Left ventricle myocardium inferior (tissue), 1 donor: ENCODE data around the gene HIPK3. TPM values are rescaled to one million over a fixed set of nuclear protein-coding genes. Genes with fewer than 3 reads are reported as not detected.
A peak's percentile ranks its signal among the peaks of the same experiment; 100 is the strongest.

Experiments used
- DNase-seq: peaks from one replicate; pipeline ENCODE4 v3.0.0-alpha.2; 2020
- H3K27ac ChIP-seq: fragments of 200-600 bp; replicated peaks from 2 replicates; pipeline ENCODE4 v1.8.0; 2021
- H3K27me3 ChIP-seq: fragments of 200-600 bp; 2 replicates; pipeline ENCODE4 v1.8.0; 2021; ENCODE audit warnings: low read depth
- H3K36me3 ChIP-seq: fragments of 200-600 bp; 2 replicates; pipeline ENCODE4 v1.8.0; 2021
- H3K4me1 ChIP-seq: fragments of 200-600 bp; 2 replicates; pipeline ENCODE4 v1.8.0; 2021
- H3K4me3 ChIP-seq: fragments of 200-600 bp; 2 replicates; pipeline ENCODE4 v1.8.0; 2021; ENCODE audit warnings: mild to moderate bottlenecking, moderate library complexity
- H3K9me3 ChIP-seq: fragments of 200-600 bp; replicated peaks from 2 replicates; pipeline ENCODE4 v1.8.0; 2021
- CTCF ChIP-seq: fragments of 200-600 bp; IDR thresholded peaks from 2 replicates; pipeline ENCODE4 v1.8.0; 2021; ENCODE audit warnings: antibody characterized with exemption, mild to moderate bottlenecking, borderline replicate concordance
- intact Hi-C: fragments of 100-400 bp; cut with micrococcal nuclease; formaldehyde crosslinking; loops from one replicate; pipeline ENCODE4 v1.11.0; 2022
- total RNA-seq: library from RNA; stranded (reverse); fragmentation: NEBNext Ultra II Directional; extraction: Animal tissue kit (Norgen Biotek cat#: 25700); gene quantifications from one replicate; pipeline ENCODE4 v1.2.1, GENCODE V29; 2021
- donor health status: DM: no; HTN: yes; CAD: no; lungs with severe emphysema.

HIPK3 gene
- total RNA-seq, 1 donor from 2014 or later, result 247 TPM

GRCh38 chr11:33269822-33270221, 12.6 kb downstream of the HIPK3 start:
- Histone ChIP-seq H3K36me3 (peaks cover 3% of the 10 kb centered on the region), H3K4me3 (no peak overlapping the region), H3K9me3 (no peaks in the 10 kb centered on the region), H3K27ac (peak overlapping the region; percentile 42), H3K27me3 (no peaks in the 10 kb centered on the region), H3K4me1 (peaks cover 98% of the 10 kb centered on the region)
- intact Hi-C loops, result no loop called here
- DNase-seq, result no peak
- no peak for TF ChIP-seq CTCF

DNA sequence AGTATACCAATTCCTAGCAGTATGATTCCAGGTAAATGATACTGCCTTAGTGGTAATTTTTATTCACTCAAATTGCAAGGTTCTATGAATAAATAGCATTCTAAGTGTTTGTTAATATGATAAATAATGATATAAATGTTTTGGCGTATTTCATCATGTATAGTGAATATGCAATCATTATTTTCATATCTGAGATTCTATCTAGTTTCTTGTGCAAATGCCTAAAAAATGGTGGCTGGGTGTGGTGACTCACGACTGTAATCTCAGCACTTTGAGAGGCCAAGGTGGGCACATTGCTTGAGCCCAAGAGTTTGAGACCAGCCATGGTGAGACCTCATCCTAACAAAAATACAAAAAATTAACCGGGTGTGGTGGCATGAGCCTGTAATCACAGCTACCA, 13.9 kb downstream of the HIPK3 start:
- Histone ChIP-seq H3K9me3 (no peaks in the 10 kb centered on the region), H3K4me1 (peaks cover 98% of the 10 kb centered on the region), H3K36me3 (peaks cover 3% of the 10 kb centered on the region), H3K27ac (no peak overlapping the region), H3K4me3 (no peak overlapping the region), H3K27me3 (no peaks in the 10 kb centered on the region)
- intact Hi-C loops, result no loop called here
- no peak for TF ChIP-seq CTCF
- no peak for DNase-seq

- H3K27me3 ChIP-seq, result no peaks in the 10 kb centered on the region
- DNase-seq, result no peak
- no peak for TF ChIP-seq CTCF
- H3K4me3 ChIP-seq, result no peak overlapping the region
- no peaks in the 10 kb centered on the region for H3K9me3 ChIP-seq
- intact Hi-C loops, result no loop called here
- H3K36me3 ChIP-seq, result peaks cover 3% of the 10 kb centered on the region
- peaks cover 98% of the 10 kb centered on the region for H3K4me1 ChIP-seq
- peak overlapping the region; percentile 18 for H3K27ac ChIP-seq
These were observed 15.3 kb downstream of the HIPK3 start for GRCh38 chr11:33272338-33273107.

GRCh38 chr11:33273656-33274055, 16.5 kb downstream of the HIPK3 start:
- H3K27ac ChIP-seq, result peak overlapping the region; percentile 34
- intact Hi-C loops, result no loop called here
- H3K4me1 ChIP-seq, result peaks cover 98% of the 10 kb centered on the region

GRCh38 chr11:33280411-33280810, 23.2 kb downstream of the HIPK3 start:
- peaks cover 83% of the 10 kb centered on the region for H3K4me1 ChIP-seq
- peaks cover 8% of the 10 kb centered on the region for H3K9me3 ChIP-seq
- no peaks in the 10 kb centered on the region for H3K27me3 ChIP-seq
- intact Hi-C loops, result no loop called here
- no peak overlapping the region for H3K4me3 ChIP-seq
- no peaks in the 10 kb centered on the region for H3K36me3 ChIP-seq
- no peak for DNase-seq
- TF ChIP-seq CTCF, result no peak
- no peak overlapping the region for H3K27ac ChIP-seq

More at GRCh38 chr11:33273656-33274055, 16.5 kb downstream of the HIPK3 start:
- Histone ChIP-seq H3K9me3 (no peaks in the 10 kb centered on the region), H3K4me3 (no peak overlapping the region), H3K36me3 (peaks cover 3% of the 10 kb centered on the region), H3K27me3 (no peaks in the 10 kb centered on the region)
- no peak for TF ChIP-seq CTCF
- DNase-seq, result no peak
